ENCODE data around the gene KRT10.
"Not testable (repeated sequence)": the region's sequence is repeated elsewhere in the genome, so short reads cannot be mapped to it uniquely, and the experiment has no call there.

Gene KRT10

GRCh38 chr17:40830085-40830776 is 7.8 kb upstream of the KRT10 start:
- DNase-seq, result no peak

- no peak for DNase-seq
These were observed 6.1 kb upstream of the KRT10 start for GRCh38 chr17:40828454-40829044.

GRCh38 chr17:40827746-40828453 is 5.5 kb upstream of the KRT10 start:
- DNase-seq, result peak; percentile 86

GRCh38 chr17:40825599-40825998 is 3.2 kb upstream of the KRT10 start:
- no peak for DNase-seq

- no peak for DNase-seq
These were observed 1.8 kb upstream of the KRT10 start for GRCh38 chr17:40824015-40824832.

- DNase-seq, result no peak
These were observed 878 bp downstream of the KRT10 start for GRCh38 chr17:40821536-40821935.

- no peak for DNase-seq
These were observed 2.1 kb downstream of the KRT10 start for GRCh38 chr17:40820228-40820838.

- peak; percentile 73 for DNase-seq
These were observed 2.8 kb downstream of the KRT10 start for GRCh38 chr17:40819528-40820125.

- DNase-seq, result peak; percentile 89
These were observed 3.5 kb downstream of the KRT10 start for GRCh38 chr17:40818733-40819527.

- DNase-seq, result peak; percentile 50
These were observed 4.1 kb downstream of the KRT10 start for GRCh38 chr17:40818343-40818732.

- DNase-seq, result no peak
These were observed 5.2 kb downstream of the KRT10 start for GRCh38 chr17:40817103-40817682.

GRCh38 chr17:40816569-40816968 is 5.8 kb downstream of the KRT10 start:
- DNase-seq, result no peak

- no peak for DNase-seq
These were observed 7.0 kb downstream of the KRT10 start for GRCh38 chr17:40815381-40815780.

GRCh38 chr17:40814657-40815056 is 7.8 kb downstream of the KRT10 start:
- DNase-seq, result not testable (repeated sequence)

GRCh38 chr17:40813804-40814203 is 8.6 kb downstream of the KRT10 start:
- DNase-seq, result no peak

- DNase-seq, result no peak
These were observed 9.8 kb downstream of the KRT10 start for GRCh38 chr17:40812639-40813038.

GRCh38 chr17:40810494-40810893 is 11.9 kb downstream of the KRT10 start:
- no peak for DNase-seq

- no peak for DNase-seq
These were observed 12.5 kb downstream of the KRT10 start for GRCh38 chr17:40809721-40810421.

GRCh38 chr17:40806131-40806530 is 16.3 kb downstream of the KRT10 start:
- DNase-seq, result no peak

GRCh38 chr17:40803617-40804082 is 18.8 kb downstream of the KRT10 start:
- peak; percentile 81 for DNase-seq
